Esophagus muscularis mucosa (tissue), 4 donors: ENCODE results near the gene C11orf21.

Experiments used
- CTCF ChIP-seq, 3 experiments: fragments of 200-600 bp in 2 of 3; fragments of 450-650 bp in 1 of 3; sonication (generic) in 2 of 3; IDR thresholded peaks; one replicate each; pipeline ENCODE4 v1.5.1; 2017 to 2019; ENCODE audit warnings: antibody characterized with exemption in 3 of 3, mild to moderate bottlenecking in 2 of 3, moderate library complexity in 1 of 3
- EP300 ChIP-seq: sonication (generic); formaldehyde crosslinking; IDR thresholded peaks from one replicate; pipeline ENCODE4 v1.6.1; 2017; ENCODE audit warnings: antibody characterized with exemption
- POLR2A ChIP-seq: fragments of 450-650 bp; IDR thresholded peaks from one replicate; pipeline ENCODE4 v1.6.1; 2017; ENCODE audit warnings: antibody characterized with exemption, moderate library complexity, mild to moderate bottlenecking, low read depth
- POLR2AphosphoS5 ChIP-seq, 2 donors: sonication (generic); formaldehyde crosslinking; IDR thresholded peaks; one replicate each; pipeline ENCODE4 v1.6.1; 2017; ENCODE audit warnings: antibody characterized with exemption in 2 of 2

GRCh38 chr11:2302896-2303626 lies 1.3 kb upstream of the C11orf21 start:
- TF ChIP-seq CTCF (IDR thresholded peaks at IDR 0.05) (no peak), EP300 (no peak), POLR2A (no peak), POLR2AphosphoS5 (IDR thresholded peaks at IDR 0.05) (no peak)
